ENCODE data around the gene ANKRD33B.
"Not testable (repeated sequence)": the region's sequence is repeated elsewhere in the genome, so short reads cannot be mapped to it uniquely, and the experiment has no call there.

Gene ANKRD33B

DNA sequence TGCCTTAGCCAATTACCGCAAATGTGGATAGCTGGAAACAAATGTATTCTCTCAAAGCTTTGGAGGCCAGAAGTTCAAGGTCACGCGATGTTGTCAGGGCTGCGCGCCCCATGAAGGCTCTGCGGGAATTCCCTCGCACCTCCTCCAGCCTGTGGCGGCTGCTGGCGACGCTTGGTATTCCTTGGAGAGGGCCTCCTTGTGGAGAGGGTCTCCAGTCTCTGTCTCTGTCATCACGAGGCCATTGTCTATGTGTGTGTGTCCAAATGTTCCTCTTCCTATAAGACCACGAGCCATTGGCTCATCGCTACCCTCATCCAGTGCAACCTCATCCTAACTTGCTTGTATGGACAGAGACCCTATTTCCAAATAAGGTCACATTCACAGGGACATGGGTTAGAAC lies 97.5 kb downstream of the ANKRD33B start:
- DNase-seq (ENCODE audit: low read depth): no peak
- TF ChIP-seq, protein P1, sequence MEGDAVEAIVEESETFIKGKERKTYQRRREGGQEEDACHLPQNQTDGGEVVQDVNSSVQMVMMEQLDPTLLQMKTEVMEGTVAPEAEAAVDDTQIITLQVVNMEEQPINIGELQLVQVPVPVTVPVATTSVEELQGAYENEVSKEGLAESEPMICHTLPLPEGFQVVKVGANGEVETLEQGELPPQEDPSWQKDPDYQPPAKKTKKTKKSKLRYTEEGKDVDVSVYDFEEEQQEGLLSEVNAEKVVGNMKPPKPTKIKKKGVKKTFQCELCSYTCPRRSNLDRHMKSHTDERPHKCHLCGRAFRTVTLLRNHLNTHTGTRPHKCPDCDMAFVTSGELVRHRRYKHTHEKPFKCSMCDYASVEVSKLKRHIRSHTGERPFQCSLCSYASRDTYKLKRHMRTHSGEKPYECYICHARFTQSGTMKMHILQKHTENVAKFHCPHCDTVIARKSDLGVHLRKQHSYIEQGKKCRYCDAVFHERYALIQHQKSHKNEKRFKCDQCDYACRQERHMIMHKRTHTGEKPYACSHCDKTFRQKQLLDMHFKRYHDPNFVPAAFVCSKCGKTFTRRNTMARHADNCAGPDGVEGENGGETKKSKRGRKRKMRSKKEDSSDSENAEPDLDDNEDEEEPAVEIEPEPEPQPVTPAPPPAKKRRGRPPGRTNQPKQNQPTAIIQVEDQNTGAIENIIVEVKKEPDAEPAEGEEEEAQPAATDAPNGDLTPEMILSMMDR (conservative IDR thresholded peaks at IDR 0.05; ENCODE audit: low read depth, low read length): no peak
- H3K4me3 ChIP-seq (ENCODE audit: low read length): no peak overlapping the region

DNA sequence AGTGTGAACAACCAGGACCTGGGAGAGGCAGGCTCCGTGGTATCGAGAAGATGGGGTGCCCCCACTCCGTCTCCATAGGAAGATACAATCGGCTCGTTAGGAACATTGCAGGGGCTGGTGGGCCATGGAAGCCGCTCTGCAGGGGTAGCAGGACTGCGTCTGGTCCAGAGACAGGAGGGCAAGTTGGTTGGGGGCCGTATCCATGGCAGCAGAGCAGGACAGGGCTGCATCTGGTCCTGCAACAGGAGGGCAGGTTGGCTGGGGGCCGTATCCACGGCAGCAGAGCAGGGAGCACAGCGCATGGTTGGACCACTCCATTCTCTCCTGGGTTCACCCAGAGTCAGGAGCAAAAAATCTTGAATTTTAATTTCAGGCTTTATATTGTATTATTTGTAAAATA lies 98.2 kb downstream of the ANKRD33B start:
- TF ChIP-seq, protein P1 (conservative IDR thresholded peaks at IDR 0.05; ENCODE audit: low read depth, low read length): no peak
- H3K4me3 ChIP-seq (ENCODE audit: low read length): no peak overlapping the region
- no peak for DNase-seq (ENCODE audit: low read depth)

DNA sequence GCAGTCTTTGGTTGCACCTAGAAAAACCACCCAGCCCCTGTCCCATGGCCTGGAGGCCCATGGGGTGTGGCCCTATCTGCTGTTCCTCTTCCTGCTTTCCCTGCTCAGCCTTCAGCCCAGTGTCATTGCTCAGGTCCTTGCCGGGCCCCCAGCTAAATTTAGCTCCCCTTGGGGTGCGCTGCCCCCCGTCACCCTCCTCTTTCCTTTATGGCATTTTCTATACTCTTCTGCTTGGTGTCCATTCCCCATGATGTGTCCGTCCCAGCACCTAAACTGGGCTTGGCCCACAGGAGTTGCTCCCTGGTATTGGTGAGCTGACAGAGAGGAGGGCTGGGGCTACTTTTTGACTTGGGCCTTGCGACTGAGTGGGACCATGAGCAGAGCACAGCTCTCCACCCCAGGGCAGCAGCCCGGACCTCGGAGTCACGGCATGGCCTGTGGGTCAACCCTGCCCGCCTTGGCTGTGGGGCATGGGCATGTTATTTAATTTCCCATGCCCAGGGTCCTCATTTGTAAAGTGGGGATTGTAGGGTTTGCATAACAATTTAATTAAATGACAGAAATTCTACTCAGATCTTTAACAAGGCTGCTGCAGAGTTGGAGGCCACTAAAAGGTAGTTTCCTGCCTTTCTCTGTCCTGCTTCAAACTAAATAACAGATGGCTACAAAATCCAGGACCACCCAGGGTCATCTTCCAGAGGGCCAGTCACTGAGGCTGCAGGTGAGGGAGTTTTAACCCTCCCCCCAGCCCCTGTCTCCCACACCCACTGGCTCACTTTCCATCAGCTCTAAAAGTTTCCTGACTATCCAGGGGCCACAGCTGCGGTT lies 99.0 kb downstream of the ANKRD33B start:
- no peak overlapping the region for H3K4me3 ChIP-seq (ENCODE audit: low read length)
- TF ChIP-seq, protein P1 (conservative IDR thresholded peaks at IDR 0.05; ENCODE audit: low read depth, low read length): no peak
- DNase-seq (ENCODE audit: low read depth): no peak

DNA sequence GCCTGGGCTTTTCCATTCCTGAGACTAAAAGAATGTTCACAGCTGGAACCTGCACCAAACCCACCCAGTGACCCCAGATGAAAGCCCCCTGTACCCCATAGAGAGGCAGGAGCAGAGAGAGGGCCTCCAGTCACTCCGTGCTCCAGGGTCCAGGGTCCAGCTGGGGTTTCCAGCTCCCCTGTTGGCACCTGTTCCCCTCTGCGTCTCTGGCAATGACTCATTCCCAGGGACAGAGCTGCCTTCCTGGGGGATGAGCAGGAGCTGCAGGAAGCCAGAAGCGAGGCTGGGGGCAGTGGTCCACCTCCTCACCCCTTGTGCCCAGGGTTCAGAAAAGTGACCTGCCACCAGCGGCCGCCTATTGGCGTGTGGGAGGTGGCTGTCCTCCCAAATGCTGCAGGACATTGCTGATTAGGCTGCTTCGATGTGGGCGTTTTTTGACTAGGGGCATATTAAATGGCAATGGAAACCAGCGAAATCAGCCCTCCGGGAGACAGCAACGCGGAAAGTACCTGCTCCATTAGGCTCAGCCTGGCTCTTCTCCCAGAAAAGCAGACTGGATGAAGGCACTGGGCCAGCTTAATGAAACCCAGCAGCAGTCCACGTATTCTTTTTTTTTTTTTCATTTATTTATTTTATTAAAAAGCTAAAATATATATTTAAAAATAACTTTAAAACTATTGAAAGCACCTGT lies 99.8 kb downstream of the ANKRD33B start:
- no peak for DNase-seq (ENCODE audit: low read depth)
- TF ChIP-seq, protein P1 (conservative IDR thresholded peaks at IDR 0.05; ENCODE audit: low read depth, low read length): no peak
- H3K4me3 ChIP-seq (ENCODE audit: low read length): no peak overlapping the region

DNA sequence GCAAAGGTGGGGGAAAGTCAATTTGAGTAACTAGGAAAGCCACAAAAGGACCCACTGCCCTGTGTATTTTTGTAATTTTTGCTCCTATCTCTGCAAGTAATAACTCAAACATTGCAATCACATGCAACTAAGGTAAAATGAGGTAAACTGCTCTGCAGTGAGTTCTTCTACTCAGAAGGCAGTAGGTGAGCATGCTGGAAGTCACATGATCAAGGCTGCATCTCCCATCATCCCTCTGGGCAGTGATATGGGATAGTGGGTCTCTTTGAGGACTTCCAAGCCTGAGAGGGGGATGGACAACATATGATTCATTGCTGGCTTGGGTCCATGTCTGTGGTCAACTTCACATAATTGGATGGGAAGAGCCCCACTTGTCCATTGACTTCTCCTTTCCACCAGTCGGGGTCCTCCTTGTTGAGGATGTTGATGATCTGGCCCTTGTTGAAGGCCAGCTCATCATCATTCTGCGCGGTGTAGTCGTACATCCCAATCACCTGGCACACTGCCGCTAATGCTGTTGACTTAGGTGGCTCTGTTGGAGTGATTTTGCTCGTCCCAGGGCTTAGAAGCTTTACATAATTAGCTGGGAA lies 100.4 kb downstream of the ANKRD33B start:
- H3K4me3 ChIP-seq (ENCODE audit: low read length): not testable (repeated sequence)

DNA sequence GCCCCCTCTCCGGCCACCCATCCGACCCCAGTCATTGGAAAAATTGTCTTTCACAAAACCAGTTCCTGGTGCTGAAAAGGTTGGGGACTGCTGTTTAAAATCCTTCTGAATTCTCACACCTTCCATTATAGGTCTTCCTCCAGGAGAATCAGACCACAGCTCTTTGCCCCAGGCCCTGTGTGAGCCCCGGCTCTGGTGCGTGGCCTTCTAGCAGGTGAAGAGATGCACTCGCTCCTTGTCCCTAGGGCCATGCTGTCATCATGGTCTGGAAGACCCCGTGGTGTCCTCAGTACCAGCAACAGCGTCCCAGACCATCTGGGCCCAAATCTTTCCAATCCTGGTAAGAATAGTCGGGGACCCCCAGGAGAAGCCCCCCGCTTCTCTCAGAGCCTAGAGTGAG lies 101.9 kb downstream of the ANKRD33B start:
- H3K4me3 ChIP-seq (ENCODE audit: low read length): no peak overlapping the region
- TF ChIP-seq, protein P1 (conservative IDR thresholded peaks at IDR 0.05; ENCODE audit: low read depth, low read length): no peak
- no peak for DNase-seq (ENCODE audit: low read depth)

More for the DNA sequence above, 100.4 kb downstream of the ANKRD33B start:
- not testable (repeated sequence) for DNase-seq (ENCODE audit: low read depth)

DNA sequence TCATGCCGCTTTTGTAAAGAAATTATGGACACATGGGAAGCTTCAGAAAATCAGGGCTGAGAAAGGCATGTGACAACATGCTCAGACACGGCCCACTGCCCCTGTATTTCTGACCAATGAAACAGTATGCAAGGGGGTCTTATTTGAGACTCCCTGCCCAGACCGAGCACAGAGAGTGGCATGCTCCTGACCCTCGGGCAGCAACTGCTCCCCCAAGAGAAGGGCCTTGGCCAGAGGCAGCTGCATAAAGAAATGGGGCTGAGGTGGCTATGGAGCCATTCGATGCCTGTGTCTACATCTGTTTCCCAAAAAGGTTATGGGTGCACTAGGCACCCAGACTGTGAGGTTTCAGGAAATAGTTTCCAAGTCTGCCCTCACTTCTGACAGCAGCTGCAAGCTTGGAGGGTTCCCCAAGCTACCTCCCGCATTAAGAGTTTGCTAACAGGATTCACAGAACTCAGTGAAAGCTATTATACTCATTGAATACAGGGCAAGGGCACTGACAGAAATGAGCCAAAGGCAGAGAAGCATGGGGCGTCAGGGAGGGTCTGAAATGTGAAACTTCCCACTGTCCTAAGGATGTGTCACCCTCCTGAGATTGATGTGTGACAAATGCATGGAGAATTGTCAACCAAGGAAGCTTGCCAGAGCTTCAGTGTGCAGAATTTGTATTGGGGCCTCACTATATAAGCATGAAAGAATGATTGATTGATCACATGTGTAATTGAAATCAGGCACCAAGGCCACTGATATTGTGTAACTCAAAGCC lies 102.8 kb downstream of the ANKRD33B start:
- TF ChIP-seq, protein P1 (conservative IDR thresholded peaks at IDR 0.05; ENCODE audit: low read depth, low read length): no peak
- no peak for DNase-seq (ENCODE audit: low read depth)
- H3K4me3 ChIP-seq (ENCODE audit: low read length): no peak overlapping the region

Data from retinal pigment epithelial cell (primary cell).